Activated naive CD4-positive, alpha-beta T cell treated with anti-CD3 and anti-CD28 coated beads for 36 hours (primary cell): ENCODE data around the gene GOLGA1. TPM values are rescaled to one million over a fixed set of nuclear protein-coding genes. Genes with fewer than 3 reads are reported as not detected.
"Not testable (repeated sequence)": the region's sequence is repeated elsewhere in the genome, so short reads cannot be mapped to it uniquely, and the experiment has no call there.

ENCODE experiments used
- CTCF ChIA-PET: fragments of 350-600 bp; sonication (Branson Sonifier 250); formaldehyde crosslinking; loops from one replicate; lab custom pipeline; 2021; ENCODE audit warnings: antibody characterized with exemption; lab: Charles Lee
- DNase-seq: peaks from one replicate; pipeline ENCODE4 v3.0.0-alpha.2; 2020
- H3K27ac Mint-ChIP-seq: one replicate; pipeline ENCODE4 v1.8.0; 2021; ENCODE audit warnings: mild to moderate bottlenecking, mixed read lengths
- H3K27me3 Mint-ChIP-seq: one replicate; pipeline ENCODE4 v1.8.0; 2021; ENCODE audit warnings: low read depth, mixed read lengths
- H3K36me3 Mint-ChIP-seq: one replicate; pipeline ENCODE4 v1.8.0; 2021; ENCODE audit warnings: low read depth, mixed read lengths
- H3K4me1 Mint-ChIP-seq: one replicate; pipeline ENCODE4 v1.8.0; 2021; ENCODE audit warnings: low read depth, mixed read lengths
- H3K4me3 Mint-ChIP-seq: one replicate; pipeline ENCODE4 v1.8.0; 2021; ENCODE audit warnings: mild to moderate bottlenecking, moderate library complexity, mixed read lengths
- H3K9me3 Mint-ChIP-seq: one replicate; pipeline ENCODE4 v1.8.0; 2021; ENCODE audit warnings: mixed read lengths
- intact Hi-C: fragments of 100-400 bp; cut with micrococcal nuclease; formaldehyde crosslinking; loops from one replicate; pipeline ENCODE4 v1.15.1; 2023
- total RNA-seq, 2 experiments: library from RNA; stranded (reverse); gene quantifications; one replicate each; pipeline ENCODE4 v1.2.3, GENCODE V29; 2021

The GOLGA1 gene, protein sequence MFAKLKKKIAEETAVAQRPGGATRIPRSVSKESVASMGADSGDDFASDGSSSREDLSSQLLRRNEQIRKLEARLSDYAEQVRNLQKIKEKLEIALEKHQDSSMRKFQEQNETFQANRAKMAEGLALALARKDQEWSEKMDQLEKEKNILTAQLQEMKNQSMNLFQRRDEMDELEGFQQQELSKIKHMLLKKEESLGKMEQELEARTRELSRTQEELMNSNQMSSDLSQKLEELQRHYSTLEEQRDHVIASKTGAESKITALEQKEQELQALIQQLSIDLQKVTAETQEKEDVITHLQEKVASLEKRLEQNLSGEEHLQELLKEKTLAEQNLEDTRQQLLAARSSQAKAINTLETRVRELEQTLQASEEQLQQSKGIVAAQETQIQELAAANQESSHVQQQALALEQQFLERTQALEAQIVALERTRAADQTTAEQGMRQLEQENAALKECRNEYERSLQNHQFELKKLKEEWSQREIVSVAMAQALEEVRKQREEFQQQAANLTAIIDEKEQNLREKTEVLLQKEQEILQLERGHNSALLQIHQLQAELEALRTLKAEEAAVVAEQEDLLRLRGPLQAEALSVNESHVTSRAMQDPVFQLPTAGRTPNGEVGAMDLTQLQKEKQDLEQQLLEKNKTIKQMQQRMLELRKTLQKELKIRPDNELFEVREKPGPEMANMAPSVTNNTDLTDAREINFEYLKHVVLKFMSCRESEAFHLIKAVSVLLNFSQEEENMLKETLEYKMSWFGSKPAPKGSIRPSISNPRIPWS
- total RNA-seq: 10 to 100 TPM; 14.3 to 15.8 TPM

DNA sequence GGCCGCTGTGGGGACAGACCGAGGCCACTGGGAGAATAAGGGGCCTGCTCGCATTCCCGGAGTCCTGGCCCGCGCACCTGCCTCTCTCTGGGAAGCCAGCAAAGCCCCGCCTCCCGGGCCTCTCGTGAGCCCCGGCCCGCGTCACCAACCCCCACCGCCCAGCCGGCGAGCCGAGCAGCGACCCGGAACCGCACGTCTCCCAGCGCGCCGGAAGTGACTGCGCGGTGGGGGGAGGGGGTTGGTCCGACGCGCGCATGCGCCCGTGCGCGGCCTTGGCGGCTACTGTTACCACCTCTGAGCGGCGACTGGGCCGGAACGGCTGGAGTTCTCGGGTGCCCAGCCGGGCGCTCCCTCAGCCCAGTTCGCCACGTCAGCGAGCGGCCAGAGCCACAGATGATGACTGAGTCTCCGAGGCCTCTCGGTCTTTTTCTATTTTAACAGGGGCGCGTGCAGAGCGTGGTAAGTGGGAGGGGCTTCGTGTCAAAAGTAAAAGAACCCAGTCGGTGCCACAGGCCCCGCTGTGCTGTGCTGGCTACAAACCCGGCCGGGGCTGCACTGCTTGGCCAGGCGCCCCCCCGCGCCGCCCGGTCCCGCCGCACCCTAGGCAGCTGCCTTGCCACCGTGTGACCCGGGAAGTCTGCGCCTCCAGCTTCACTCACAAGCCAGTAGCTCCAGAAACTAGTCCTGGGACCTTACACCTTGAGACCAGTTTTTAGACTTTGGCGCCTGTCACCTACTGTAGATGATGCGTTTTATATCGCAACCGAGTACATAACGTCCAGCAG, at the start of gene GOLGA1:
GOLGA1 (minus strand) TSS at position 190 of the 785 bp plus-strand sequence. CDS start 2,372 bp downstream, outside the sequence.
- peak within 1 kb of the TSS; percentile 98 for H3K27ac Mint-ChIP-seq
- intact Hi-C loops: loop anchor here (1.0 to 10.0 kb wide), 9 partner anchors 24 to 434 kb away; partner anchors contain the start of genes ARPC5L, HSPA5, NR6A1 and PPP6C
- peaks cover 14% of the 10 kb centered on the region for H3K36me3 Mint-ChIP-seq
- peaks cover 1% of the 10 kb centered on the region for H3K9me3 Mint-ChIP-seq
- peaks cover 22% of the 10 kb centered on the region for H3K4me1 Mint-ChIP-seq
- CTCF ChIA-PET: interaction anchor here (0.5 to 1.0 kb wide), 3 partner anchors 203 to 423 kb away, joined by 3 to 4 read pairs (median 4); no protein-coding TSS in a partner anchor
- DNase-seq: peak; percentile 93
- H3K4me3 Mint-ChIP-seq: peak within 1 kb of the TSS; percentile 98
- no peaks in the 10 kb centered on the region for H3K27me3 Mint-ChIP-seq

DNA sequence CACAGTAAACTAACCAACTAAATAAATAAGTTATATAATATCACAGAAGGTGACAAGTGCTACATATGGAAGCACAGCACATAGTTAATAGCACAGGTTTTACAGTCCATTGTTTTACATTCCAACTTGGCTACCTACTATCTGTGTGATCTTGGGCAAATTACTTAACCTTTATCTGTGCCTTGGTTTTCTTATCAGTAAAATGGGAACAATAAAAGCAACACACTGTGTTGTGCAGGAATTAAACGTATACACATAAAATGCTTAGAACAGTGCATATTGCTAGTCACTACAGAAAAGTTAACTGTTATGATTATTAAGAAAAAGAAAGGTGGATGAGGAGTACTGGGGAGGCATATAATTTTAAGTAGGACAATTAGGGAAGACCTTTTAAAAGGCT, 42.8 kb upstream of the GOLGA1 start:
- Mint-ChIP-seq H3K4me1 (no peaks in the 10 kb centered on the region), H3K27me3 (no peaks in the 10 kb centered on the region), H3K4me3 (no peak overlapping the region), H3K9me3 (no peaks in the 10 kb centered on the region), H3K36me3 (peaks cover 12% of the 10 kb centered on the region), H3K27ac (no peak overlapping the region)
- no peak for DNase-seq
- intact Hi-C loops: no loop called here
- CTCF ChIA-PET: interaction anchor here (0.9 kb wide), 1 partner anchor 164 kb away, joined by 4 read pairs; no protein-coding TSS in a partner anchor

DNA sequence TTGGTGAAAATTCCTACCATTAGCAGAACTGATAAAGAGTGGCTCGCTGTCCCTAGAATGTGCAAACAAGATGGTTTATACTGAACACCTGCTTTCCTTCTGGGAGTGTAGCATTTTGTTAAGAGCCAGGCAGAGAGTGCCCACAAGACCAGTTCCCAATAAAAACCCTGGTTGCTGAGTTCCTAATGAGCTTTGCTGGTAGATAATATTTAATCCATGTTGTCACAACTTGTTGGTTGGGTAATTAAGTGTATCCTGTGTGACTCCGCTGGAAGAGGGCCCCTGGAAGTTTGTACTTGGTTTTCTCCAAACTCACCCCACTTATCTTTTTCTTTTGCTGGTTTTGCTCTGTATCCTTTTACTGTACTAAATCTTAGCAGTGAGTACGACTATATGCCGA, 39.5 kb upstream of the GOLGA1 start:
- intact Hi-C loops: no loop called here
- H3K27me3 Mint-ChIP-seq: no peaks in the 10 kb centered on the region

DNA sequence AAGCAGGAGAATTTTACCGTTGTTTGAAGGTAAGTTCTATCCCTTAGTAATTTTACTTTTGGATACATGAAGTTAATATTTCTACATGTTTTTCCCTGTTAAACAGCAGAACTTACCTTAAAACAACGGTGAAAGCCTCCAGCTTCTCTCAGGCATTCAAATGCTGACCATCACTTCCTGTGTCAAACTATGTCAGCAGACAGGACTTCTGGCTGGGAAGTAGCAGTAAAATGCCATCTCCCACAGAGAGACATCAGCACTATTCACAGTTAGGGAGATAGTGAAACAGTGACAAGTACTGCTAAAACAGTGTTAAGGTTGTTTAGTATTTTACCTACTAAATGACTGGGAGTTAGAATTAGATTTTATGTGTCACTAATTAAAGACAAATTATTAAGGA, 34.2 kb upstream of the GOLGA1 start:
- no peak overlapping the region for H3K4me3 Mint-ChIP-seq
- intact Hi-C loops: no loop called here
- no peak overlapping the region for H3K27ac Mint-ChIP-seq
- CTCF ChIA-PET: no interaction called here
- peaks cover 8% of the 10 kb centered on the region for H3K36me3 Mint-ChIP-seq
- H3K27me3 Mint-ChIP-seq: no peaks in the 10 kb centered on the region
- no peaks in the 10 kb centered on the region for H3K9me3 Mint-ChIP-seq
- H3K4me1 Mint-ChIP-seq: peaks cover 11% of the 10 kb centered on the region
- no peak for DNase-seq

More for the DNA sequence above, 39.5 kb upstream of the GOLGA1 start:
- H3K4me3 Mint-ChIP-seq: no peak overlapping the region
- no peak for DNase-seq
- H3K27ac Mint-ChIP-seq: no peak overlapping the region
- peaks cover 10% of the 10 kb centered on the region for H3K36me3 Mint-ChIP-seq
- H3K4me1 Mint-ChIP-seq: no peaks in the 10 kb centered on the region
- CTCF ChIA-PET: no interaction called here
- H3K9me3 Mint-ChIP-seq: no peaks in the 10 kb centered on the region

DNA sequence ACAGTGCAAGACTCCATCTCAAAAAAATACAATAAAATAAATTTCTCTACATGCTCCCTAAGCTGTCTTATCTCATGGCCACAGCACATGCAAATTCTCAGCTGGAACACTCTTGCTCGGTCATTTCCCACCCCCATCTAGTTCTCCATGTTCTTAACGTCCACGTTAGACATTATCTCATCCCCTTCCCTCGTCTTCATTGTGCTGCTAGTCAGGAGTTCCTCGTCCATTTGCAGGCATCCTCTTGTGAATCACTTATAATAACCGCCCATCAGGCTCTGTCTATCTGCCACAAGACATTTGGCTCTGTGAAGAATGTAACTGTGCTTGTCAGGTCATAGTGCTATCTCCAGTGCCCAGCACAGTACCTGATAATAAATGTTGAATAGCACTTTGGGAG, 32.9 kb upstream of the GOLGA1 start:
- no peak overlapping the region for H3K4me3 Mint-ChIP-seq
- H3K27me3 Mint-ChIP-seq: no peaks in the 10 kb centered on the region
- no peak overlapping the region for H3K27ac Mint-ChIP-seq
- peaks cover 11% of the 10 kb centered on the region for H3K4me1 Mint-ChIP-seq
- no peak for DNase-seq
- intact Hi-C loops: no loop called here
- H3K36me3 Mint-ChIP-seq: peaks cover 9% of the 10 kb centered on the region
- no peaks in the 10 kb centered on the region for H3K9me3 Mint-ChIP-seq
- CTCF ChIA-PET: interaction anchor here (0.7 kb wide), 2 partner anchors 152 to 170 kb away, joined by 3 read pairs; no protein-coding TSS in a partner anchor

DNA sequence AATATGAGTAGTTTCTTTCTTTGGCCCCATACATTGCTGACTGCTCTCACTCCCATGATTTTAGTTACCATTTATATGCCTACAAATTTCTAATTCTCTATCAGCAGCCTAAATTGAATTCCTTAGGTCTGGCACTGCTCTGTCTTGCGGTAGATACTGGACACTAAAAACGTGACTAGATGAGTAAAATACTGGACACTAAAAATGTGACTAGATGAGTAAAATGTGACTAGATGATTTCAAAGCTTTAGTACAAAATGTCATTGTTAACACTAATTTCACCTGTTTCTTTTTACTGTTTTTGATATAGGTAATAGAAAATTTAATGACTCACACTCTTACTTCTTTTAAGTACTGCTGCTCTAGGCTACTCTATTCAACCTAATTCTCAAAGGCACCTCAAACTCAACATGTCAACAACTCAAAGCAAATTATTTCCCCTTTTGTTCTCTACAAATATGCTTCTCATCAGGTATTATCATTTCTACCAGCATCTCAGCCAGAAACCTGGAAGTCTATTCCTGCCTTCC, 31.4 kb upstream of the GOLGA1 start:
- Mint-ChIP-seq H3K36me3 (peaks cover 14% of the 10 kb centered on the region), H3K27ac (peak overlapping the region; percentile 19), H3K9me3 (no peaks in the 10 kb centered on the region), H3K4me1 (peaks cover 12% of the 10 kb centered on the region), H3K4me3 (no peak overlapping the region), H3K27me3 (no peaks in the 10 kb centered on the region)
- CTCF ChIA-PET: interaction anchor here (0.6 kb wide), 2 partner anchors 9 to 11 kb away, joined by 3 read pairs; no protein-coding TSS in a partner anchor
- DNase-seq: no peak
- intact Hi-C loops: no loop called here

DNA sequence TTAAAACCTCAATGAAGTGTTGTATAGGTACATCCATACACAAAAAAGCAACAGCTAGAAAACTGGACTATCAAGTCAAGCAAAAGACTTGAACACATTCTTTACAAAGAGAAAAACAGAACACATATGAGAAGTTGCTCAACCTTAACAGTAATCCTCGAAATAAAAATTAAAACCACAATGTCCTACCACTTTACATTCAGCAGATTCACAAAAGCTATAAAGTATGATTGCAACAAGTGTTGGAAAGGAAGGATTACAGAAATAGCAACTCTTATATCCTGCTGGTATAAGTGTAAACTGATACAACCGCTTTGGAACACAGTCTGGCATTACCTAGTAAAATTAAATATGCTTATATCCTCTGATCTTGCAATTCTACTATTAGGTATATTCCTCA, 28.5 kb upstream of the GOLGA1 start:
- H3K27me3 Mint-ChIP-seq: no peaks in the 10 kb centered on the region
- H3K4me1 Mint-ChIP-seq: peaks cover 37% of the 10 kb centered on the region
- H3K4me3 Mint-ChIP-seq: no peak overlapping the region
- CTCF ChIA-PET: interaction anchor here (0.6 to 1.1 kb wide), 2 partner anchors 192 to 327 kb away, joined by 4 to 5 read pairs; no protein-coding TSS in a partner anchor
- H3K9me3 Mint-ChIP-seq: no peaks in the 10 kb centered on the region
- DNase-seq: no peak
- H3K36me3 Mint-ChIP-seq: peaks cover 16% of the 10 kb centered on the region
- H3K27ac Mint-ChIP-seq: no peak overlapping the region
- intact Hi-C loops: loop anchor here (5.0 kb wide), 2 partner anchors 97 to 163 kb away; no protein-coding TSS in a partner anchor

DNA sequence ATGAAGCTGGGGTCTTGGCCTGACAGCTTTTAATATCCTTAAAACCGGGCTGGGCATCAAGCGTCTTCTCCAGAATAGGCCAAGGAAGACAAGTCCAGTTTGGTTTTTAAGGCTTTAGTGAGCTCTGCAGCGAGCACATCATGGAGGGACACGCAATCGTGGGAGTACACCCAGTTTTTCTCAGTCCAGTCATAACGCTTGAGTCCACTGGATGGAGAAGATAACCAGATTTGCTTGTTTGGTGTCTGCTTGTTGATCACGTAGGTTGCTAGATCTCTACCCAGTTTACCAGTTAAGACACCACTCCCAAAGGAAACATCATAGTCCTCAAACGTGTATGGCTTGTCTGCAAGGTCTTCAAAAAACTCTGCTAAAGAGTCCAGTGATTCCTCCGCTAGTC, 27.4 kb upstream of the GOLGA1 start:
- Mint-ChIP-seq H3K27ac (no peak overlapping the region), H3K36me3 (peaks cover 13% of the 10 kb centered on the region), H3K4me3 (no peak overlapping the region), H3K9me3 (no peaks in the 10 kb centered on the region), H3K27me3 (no peaks in the 10 kb centered on the region), H3K4me1 (peaks cover 44% of the 10 kb centered on the region)
- CTCF ChIA-PET: interaction anchor here (0.7 to 1.1 kb wide), 2 partner anchors 175 to 193 kb away, joined by 3 to 4 read pairs; partner anchors contain the start of gene SCAI
- intact Hi-C loops: loop anchor here (5.0 kb wide), 2 partner anchors 96 to 164 kb away; no protein-coding TSS in a partner anchor
- DNase-seq: no peak

DNA sequence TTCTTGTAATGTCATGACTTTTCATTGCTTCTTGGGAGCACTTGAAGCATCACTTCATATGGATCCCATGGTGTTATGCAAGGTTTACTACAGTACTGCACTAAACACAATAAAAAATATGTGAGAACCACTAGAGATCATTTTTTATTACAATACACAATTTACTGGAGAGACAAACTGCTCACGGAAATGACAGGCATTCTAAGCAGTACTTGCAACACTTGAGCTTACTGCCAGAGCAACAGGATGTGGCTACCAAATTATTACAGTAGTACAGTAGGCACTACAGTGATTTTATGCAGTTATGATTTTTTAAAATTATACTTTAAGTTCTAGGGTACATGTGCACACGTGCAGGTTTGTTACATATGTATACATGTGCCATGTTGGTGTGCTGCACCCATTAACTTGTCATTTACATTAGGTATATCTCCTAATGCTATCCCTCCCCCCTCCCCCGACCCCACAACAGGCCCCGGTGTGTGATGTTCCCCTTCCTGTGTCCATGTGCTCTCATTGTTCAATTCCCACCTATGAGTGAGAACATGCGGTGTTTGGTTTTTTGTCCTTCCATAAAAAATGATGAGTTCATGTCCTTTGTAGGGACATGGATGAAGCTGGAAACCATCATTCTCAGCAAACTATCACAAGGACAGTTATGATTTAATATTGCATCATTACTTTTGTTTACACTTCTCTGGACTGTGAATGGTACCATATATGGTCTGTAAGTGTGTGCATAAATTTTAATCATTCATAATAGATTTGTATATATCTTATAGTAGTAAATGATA, 25.1 kb upstream of the GOLGA1 start:
- peak; percentile 44 for DNase-seq
- H3K36me3 Mint-ChIP-seq, H3K9me3 Mint-ChIP-seq, H3K27me3 Mint-ChIP-seq: not testable (repeated sequence)
- H3K4me1 Mint-ChIP-seq: peaks cover 34% of the 10 kb centered on the region
- peak overlapping the region; percentile 90 for H3K27ac Mint-ChIP-seq
- intact Hi-C loops: loop anchor here (1.0 to 5.0 kb wide), 3 partner anchors 25 to 166 kb away; partner anchors contain the start of gene GOLGA1
- H3K4me3 Mint-ChIP-seq: peak overlapping the region; percentile 43
- CTCF ChIA-PET: interaction anchor here (0.6 to 1.4 kb wide), 3 partner anchors 117 to 233 kb away, joined by 3 to 4 read pairs (median 4); no protein-coding TSS in a partner anchor

DNA sequence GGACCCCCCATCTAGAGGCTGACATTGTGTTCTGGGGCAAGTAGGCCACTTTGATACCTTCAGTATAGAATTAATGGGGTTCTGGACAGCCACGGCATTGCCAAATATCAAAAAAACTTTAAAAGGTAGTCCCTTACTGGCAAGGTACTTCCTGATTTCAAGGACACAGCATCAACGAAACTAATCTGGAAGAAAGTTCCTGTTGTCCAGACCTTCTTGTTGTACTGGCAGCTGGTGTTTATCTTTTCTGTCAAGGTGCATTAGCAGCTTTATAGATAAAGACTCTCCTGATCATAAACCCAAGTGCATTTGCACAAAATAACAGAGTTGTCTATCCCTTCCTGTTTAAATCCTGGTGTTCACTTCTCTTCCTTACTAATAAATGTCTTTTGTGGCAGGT, 23.7 kb upstream of the GOLGA1 start:
- Mint-ChIP-seq H3K27ac (peak overlapping the region; percentile 90), H3K4me1 (peaks cover 34% of the 10 kb centered on the region), H3K36me3 (peaks cover 7% of the 10 kb centered on the region), H3K4me3 (no peak overlapping the region), H3K27me3 (no peaks in the 10 kb centered on the region), H3K9me3 (no peaks in the 10 kb centered on the region)
- CTCF ChIA-PET: interaction anchor here (0.6 to 1.4 kb wide), 3 partner anchors 15 to 234 kb away, joined by 3 to 5 read pairs (median 4); no protein-coding TSS in a partner anchor
- intact Hi-C loops: loop anchor here (1.0 to 5.0 kb wide), 3 partner anchors 23 to 168 kb away; partner anchors contain the start of gene GOLGA1
- no peak for DNase-seq
